SK-N-SH (cell line): ENCODE results near the gene TGFBRAP1. TPM values are rescaled to one million over a fixed set of nuclear protein-coding genes. Genes with fewer than 3 reads are reported as not detected.

Experiments used
- CTCF ChIA-PET: fragments of 300-600, 350-600 bp; formaldehyde crosslinking; extraction: SDS; loops from one replicate; lab custom pipeline; 2021; lab: Yijun Ruan, JAX
- POLR2A ChIA-PET: fragments of 350-600 bp; sonication (Branson Sonifier 250); formaldehyde crosslinking; extraction: SDS; loops from one replicate; lab custom pipeline; 2020; ENCODE audit warnings: antibody characterized with exemption, inconsistent platforms; lab: Yijun Ruan, JAX
- DNase-seq: peaks from one replicate; pipeline ENCODE4 v3.0.0; 2012
- H2AFZ ChIP-seq: fragments of 200-600 bp; sonication (generic); 2 replicates; pipeline ENCODE4 v1.8.1; 2016; ENCODE audit warnings: antibody characterized with exemption, mild to moderate bottlenecking, low read depth
- H3F3A ChIP-seq: fragments of 200-600 bp; sonication (generic); replicated peaks from 2 replicates; pipeline ENCODE3; 2016; ENCODE audit warnings: antibody characterized with exemption, mild to moderate bottlenecking; ENCODE audit not compliant: insufficient read depth
- H3K27ac ChIP-seq, 2 experiments: fragments of 200-500 bp in 1 of 2; fragments of 200-600 bp in 1 of 2; sonication (Bioruptor generic) in 1 of 2; sonication (generic), shearing (Covaris generic) in 1 of 2; 2 replicates each; pipeline versions ENCODE4 v1.5.1 to v1.6.1; 2014 to 2016; ENCODE audit warnings: low read depth in 2 of 2, inconsistent platforms in 1 of 2, low read length in 1 of 2, mild to moderate bottlenecking in 1 of 2, mixed read lengths in 1 of 2
- H3K27me3 ChIP-seq: fragments of 200-600 bp; sonication (generic), shearing (Covaris generic); 2 replicates; pipeline ENCODE4 v1.6.1; 2016; ENCODE audit warnings: mixed run types; ENCODE audit not compliant: insufficient read depth
- H3K36me3 ChIP-seq, 2 experiments: fragments of 200-500 bp in 1 of 2; fragments of 200-600 bp in 1 of 2; sonication (Bioruptor generic) in 1 of 2; sonication (generic) in 1 of 2; replicated peaks in 1 of 2; 2 replicates each; pipeline versions ENCODE3 to v1.5.1; 2014 to 2016; ENCODE audit warnings: low read length in 1 of 2, mild to moderate bottlenecking in 1 of 2; ENCODE audit not compliant: insufficient read depth in 2 of 2, control insufficient read depth in 1 of 2
- H3K4me1 ChIP-seq, 2 experiments: fragments of 200-500 bp in 1 of 2; fragments of 200-600 bp in 1 of 2; sonication (Bioruptor generic) in 1 of 2; sonication (generic), shearing (Covaris generic) in 1 of 2; 2 replicates each; pipeline versions ENCODE4 v1.5.1 to v1.6.1; 2014 to 2016; ENCODE audit warnings: low read depth in 1 of 2, low read length in 1 of 2, mixed run types in 1 of 2; ENCODE audit not compliant: insufficient read depth in 2 of 2, control insufficient read depth in 1 of 2
- H3K4me2 ChIP-seq: fragments of 200-600 bp; sonication (generic), shearing (Covaris generic); 2 replicates; pipeline ENCODE4 v1.6.1; 2017; ENCODE audit warnings: mixed run types
- H3K4me3 ChIP-seq, 2 experiments: fragments of 200-500 bp in 1 of 2; fragments of 200-600 bp in 1 of 2; sonication (Bioruptor generic) in 1 of 2; sonication (generic), shearing (Covaris generic) in 1 of 2; 2 replicates each; pipeline versions ENCODE4 v1.5.1 to v1.8.1; 2014 to 2016; ENCODE audit warnings: low read depth in 2 of 2, inconsistent platforms in 1 of 2, low read length in 1 of 2, mild to moderate bottlenecking in 1 of 2, mixed read lengths in 1 of 2, moderate library complexity in 1 of 2
- H3K79me2 ChIP-seq: fragments of 200-600 bp; sonication (generic); 2 replicates; pipeline ENCODE4 v1.8.1; 2017; ENCODE audit warnings: mild to moderate bottlenecking; ENCODE audit not compliant: insufficient read depth
- H3K9ac ChIP-seq: fragments of 200-600 bp; sonication (generic); 2 replicates; pipeline ENCODE4 v1.6.1; 2017; ENCODE audit warnings: mixed run types
- H3K9me2 ChIP-seq: fragments of 200-600 bp; sonication (generic); 2 replicates; pipeline ENCODE4 v1.6.1; 2017; ENCODE audit warnings: mixed run types
- H3K9me3 ChIP-seq: fragments of 200-600 bp; sonication (generic); 2 replicates; pipeline ENCODE4 v1.6.1; 2017; ENCODE audit warnings: mixed run types, mild to moderate bottlenecking, moderate library complexity
- H4K20me1 ChIP-seq: fragments of 200-600 bp; sonication (generic); 2 replicates; pipeline ENCODE4 v1.6.1; 2017; ENCODE audit warnings: mild to moderate bottlenecking, mixed run types; ENCODE audit not compliant: insufficient read depth
- ELF1 ChIP-seq: IDR thresholded peaks from 2 replicates; pipeline ENCODE4 v1.4.0; 2012
- GABPA ChIP-seq: IDR thresholded peaks from 2 replicates; pipeline ENCODE4 v1.4.0; 2012; ENCODE audit warnings: low read depth, mild to moderate bottlenecking
- IRF3 ChIP-seq: fragments of 150-350 bp; IDR thresholded peaks from 2 replicates; pipeline ENCODE4 v1.6.1; 2016; ENCODE audit warnings: mild to moderate bottlenecking, low read depth, low read length
- POLR2AphosphoS5 ChIP-seq: IDR thresholded peaks from 2 replicates; pipeline ENCODE4 v1.6.1; 2012; ENCODE audit warnings: low read depth, low read length
- RAD21 ChIP-seq: IDR thresholded peaks from 2 replicates; pipeline ENCODE4 v1.6.1; 2012; ENCODE audit warnings: mild to moderate bottlenecking, low read length
- USF2 ChIP-seq: fragments of 150-350 bp; IDR thresholded peaks from 2 replicates; pipeline ENCODE4 v1.6.1; 2017; ENCODE audit warnings: antibody characterized with exemption, low read length, low read depth, borderline replicate concordance
- WGBS: methylation state at CpG from one replicate; pipeline ENCODE4 v1.1.6; 2017; ENCODE audit warnings: low lambda C conversion rate; 5-methylcytosine and 5-hydroxymethylcytosine counted together
- polyA plus RNA-seq, 3 experiments: library from polyadenylated mRNA; depleted of rRNA; stranded (reverse); fragments of >200 nt; gene quantifications; 2 replicates each; pipeline ENCODE4 v1.2.3, GENCODE V29; 2012
- TF ChIP-seq, protein P1 (sequence below): fragments of 200-600 bp; sonication (generic); IDR thresholded peaks from 2 replicates; pipeline ENCODE4 v1.6.1; 2017; ENCODE audit warnings: antibody characterized with exemption, mild to moderate bottlenecking, moderate library complexity

The TGFBRAP1 gene
- polyA plus RNA-seq, 1 of the 3 experiments (the other 2 are of a cell fraction) = 5.7 TPM

- WGBS = 63% methylated on average over 5 of the region's 5 CpGs
- Histone ChIP-seq H3K4me3 (peak overlapping the region in 1 of 2 experiments; percentile 32; a peak in 1 of 4 replicates), H3F3A (peaks cover 11% of the 10 kb centered on the region), H3K36me3 (no peaks in the 10 kb centered on the region), H3K4me2 (no peak overlapping the region), H3K79me2 (no peaks in the 10 kb centered on the region), H2AFZ (no peak overlapping the region), H3K9me2 (no peaks in the 10 kb centered on the region), H3K27me3 (no peaks in the 10 kb centered on the region), H3K27ac (no peak overlapping the region), H3K9me3 (no peaks in the 10 kb centered on the region), H4K20me1 (no peaks in the 10 kb centered on the region), H3K4me1 (peaks cover 0 to 5% of the 10 kb centered on the region in 2 experiments; a peak in 1 of 4 replicates), H3K9ac (no peak overlapping the region)
- ChIA-PET CTCF (interaction anchor here (0.6 to 18.3 kb wide), 8 partner anchors 9 to 126 kb away, joined by 3 to 459 read pairs (median 4); no protein-coding TSS in a partner anchor), POLR2A (no interaction called here)
- TF ChIP-seq USF2 (no peak), RAD21 (peak; percentile 43)
- TF ChIP-seq, protein P1, sequence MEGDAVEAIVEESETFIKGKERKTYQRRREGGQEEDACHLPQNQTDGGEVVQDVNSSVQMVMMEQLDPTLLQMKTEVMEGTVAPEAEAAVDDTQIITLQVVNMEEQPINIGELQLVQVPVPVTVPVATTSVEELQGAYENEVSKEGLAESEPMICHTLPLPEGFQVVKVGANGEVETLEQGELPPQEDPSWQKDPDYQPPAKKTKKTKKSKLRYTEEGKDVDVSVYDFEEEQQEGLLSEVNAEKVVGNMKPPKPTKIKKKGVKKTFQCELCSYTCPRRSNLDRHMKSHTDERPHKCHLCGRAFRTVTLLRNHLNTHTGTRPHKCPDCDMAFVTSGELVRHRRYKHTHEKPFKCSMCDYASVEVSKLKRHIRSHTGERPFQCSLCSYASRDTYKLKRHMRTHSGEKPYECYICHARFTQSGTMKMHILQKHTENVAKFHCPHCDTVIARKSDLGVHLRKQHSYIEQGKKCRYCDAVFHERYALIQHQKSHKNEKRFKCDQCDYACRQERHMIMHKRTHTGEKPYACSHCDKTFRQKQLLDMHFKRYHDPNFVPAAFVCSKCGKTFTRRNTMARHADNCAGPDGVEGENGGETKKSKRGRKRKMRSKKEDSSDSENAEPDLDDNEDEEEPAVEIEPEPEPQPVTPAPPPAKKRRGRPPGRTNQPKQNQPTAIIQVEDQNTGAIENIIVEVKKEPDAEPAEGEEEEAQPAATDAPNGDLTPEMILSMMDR = peak; percentile 42; the same call in 1 of the 2 replicates
- DNase-seq = peak; percentile 66
These were observed 85.6 kb downstream of the TGFBRAP1 start for GRCh38 chr2:105243961-105244360.

DNA sequence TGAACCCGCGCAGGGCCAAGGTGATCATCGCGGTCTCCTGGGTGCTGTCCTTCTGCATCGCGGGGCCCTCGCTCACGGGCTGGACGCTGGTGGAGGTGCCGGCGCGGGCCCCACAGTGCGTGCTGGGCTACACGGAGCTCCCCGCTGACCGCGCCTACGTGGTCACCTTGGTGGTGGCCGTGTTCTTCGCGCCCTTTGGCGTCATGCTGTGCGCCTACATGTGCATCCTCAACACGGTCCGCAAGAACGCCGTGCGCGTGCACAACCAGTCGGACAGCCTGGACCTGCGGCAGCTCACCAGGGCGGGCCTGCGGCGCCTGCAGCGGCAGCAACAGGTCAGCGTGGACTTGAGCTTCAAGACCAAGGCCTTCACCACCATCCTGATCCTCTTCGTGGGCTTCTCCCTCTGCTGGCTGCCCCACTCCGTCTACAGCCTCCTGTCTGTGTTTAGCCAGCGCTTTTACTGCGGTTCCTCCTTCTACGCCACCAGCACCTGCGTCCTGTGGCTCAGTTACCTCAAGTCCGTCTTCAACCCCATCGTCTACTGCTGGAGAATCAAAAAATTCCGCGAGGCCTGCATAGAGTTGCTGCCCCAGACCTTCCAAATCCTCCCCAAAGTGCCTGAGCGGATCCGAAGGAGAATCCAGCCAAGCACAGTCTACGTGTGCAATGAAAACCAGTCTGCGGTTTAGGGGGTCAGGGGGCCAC, 87.1 kb downstream of the TGFBRAP1 start:
- H3K9me2 ChIP-seq = no peaks in the 10 kb centered on the region
- CTCF ChIA-PET = interaction anchor here (0.7 to 18.3 kb wide), 5 partner anchors 8 to 124 kb away, joined by 3 to 459 read pairs (median 11); no protein-coding TSS in a partner anchor
- TF ChIP-seq ELF1 = no peak
- no peak for TF ChIP-seq IRF3
- no peak for TF ChIP-seq POLR2AphosphoS5
- TF ChIP-seq GABPA = no peak
- TF ChIP-seq, all 33 proteins: peak for 0
- DNase-seq = no peak
- Histone ChIP-seq H3F3A (peaks cover 11% of the 10 kb centered on the region), H3K4me1 (no peaks in the 10 kb centered on the region), H3K36me3 (no peaks in the 10 kb centered on the region), H3K4me2 (no peak overlapping the region), H3K27ac (no peak overlapping the region), H3K9ac (no peak overlapping the region), H3K9me3 (no peaks in the 10 kb centered on the region), H3K27me3 (no peaks in the 10 kb centered on the region), H3K4me3 (no peak overlapping the region), H2AFZ (no peak overlapping the region), H3K79me2 (no peaks in the 10 kb centered on the region), H4K20me1 (no peaks in the 10 kb centered on the region)
- POLR2A ChIA-PET = no interaction called here
- WGBS = 90% methylated on average over 42 of the region's 50 CpGs
